Ishikawa (cell line): Measurements from ENCODE around the gene CCR8.

Source experiments
- CEBPB ChIP-seq: IDR thresholded peaks from 2 replicates; pipeline ENCODE4 v1.6.1; 2012
- CREB1 ChIP-seq: IDR thresholded peaks from 2 replicates; pipeline ENCODE4 v1.6.1; 2012; ENCODE audit warnings: low read depth
- EGR1 ChIP-seq: IDR thresholded peaks from 2 replicates; pipeline ENCODE4 v1.6.1; 2012
- EP300 ChIP-seq: IDR thresholded peaks from 2 replicates; pipeline ENCODE4 v1.6.1; 2012; ENCODE audit warnings: borderline replicate concordance
- FOXM1 ChIP-seq: IDR thresholded peaks from 2 replicates; pipeline ENCODE4 v1.6.1; 2012; ENCODE audit warnings: low read depth, borderline replicate concordance
- NFIC ChIP-seq: IDR thresholded peaks from 2 replicates; pipeline ENCODE4 v1.6.1; 2012
- RAD21 ChIP-seq: IDR thresholded peaks from 2 replicates; pipeline ENCODE4 v1.6.1; 2012; ENCODE audit warnings: low read depth
- TAF1 ChIP-seq: IDR thresholded peaks from 2 replicates; pipeline ENCODE4 v1.6.1; 2012; ENCODE audit warnings: low read depth, mild to moderate bottlenecking
- TCF12 ChIP-seq: IDR thresholded peaks from 2 replicates; pipeline ENCODE4 v1.6.1; 2012; ENCODE audit warnings: low read depth
- TEAD4 ChIP-seq: IDR thresholded peaks from 2 replicates; pipeline ENCODE4 v1.6.1; 2012
- YY1 ChIP-seq: IDR thresholded peaks from 2 replicates; pipeline ENCODE4 v1.6.1; 2012; ENCODE audit warnings: low read depth
- ZBTB7A ChIP-seq: IDR thresholded peaks from 2 replicates; pipeline ENCODE4 v1.6.1; 2012; ENCODE audit warnings: low read depth
- TF ChIP-seq, protein P1 (sequence below): IDR thresholded peaks from 2 replicates; pipeline ENCODE4 v1.6.1; 2012
- TF ChIP-seq, protein P2 (sequence below): IDR thresholded peaks from 2 replicates; pipeline ENCODE4 v1.6.1; 2012
- TF ChIP-seq, protein P3 (sequence below): IDR thresholded peaks from 2 replicates; pipeline ENCODE4 v1.6.1; 2012; ENCODE audit warnings: low read depth, mild to moderate bottlenecking

Gene CCR8

DNA sequence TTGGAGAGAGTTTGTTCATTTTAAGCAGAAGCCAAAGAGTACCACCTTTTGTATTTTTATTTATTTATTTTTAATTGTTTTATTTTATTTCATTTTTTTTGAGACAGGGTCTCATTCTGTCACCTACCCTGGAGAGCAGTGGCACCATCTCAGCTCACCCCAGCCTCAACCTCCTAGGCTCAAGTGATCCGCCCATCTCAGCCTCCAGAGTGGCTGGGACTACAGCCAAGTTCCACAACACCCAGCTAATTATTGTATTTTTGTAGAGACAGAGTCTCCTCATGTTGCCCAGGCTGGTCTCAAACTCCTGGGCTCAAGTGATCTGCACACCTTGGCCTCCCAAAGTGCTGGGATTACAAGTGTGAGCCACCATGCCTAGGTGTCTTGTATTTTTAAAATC, 9.6 kb downstream of the CCR8 start:
- TF ChIP-seq, protein P1, sequence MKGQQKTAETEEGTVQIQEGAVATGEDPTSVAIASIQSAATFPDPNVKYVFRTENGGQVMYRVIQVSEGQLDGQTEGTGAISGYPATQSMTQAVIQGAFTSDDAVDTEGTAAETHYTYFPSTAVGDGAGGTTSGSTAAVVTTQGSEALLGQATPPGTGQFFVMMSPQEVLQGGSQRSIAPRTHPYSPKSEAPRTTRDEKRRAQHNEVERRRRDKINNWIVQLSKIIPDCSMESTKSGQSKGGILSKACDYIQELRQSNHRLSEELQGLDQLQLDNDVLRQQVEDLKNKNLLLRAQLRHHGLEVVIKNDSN: no peak
- no peak for TF ChIP-seq CEBPB
- TF ChIP-seq, protein P2, sequence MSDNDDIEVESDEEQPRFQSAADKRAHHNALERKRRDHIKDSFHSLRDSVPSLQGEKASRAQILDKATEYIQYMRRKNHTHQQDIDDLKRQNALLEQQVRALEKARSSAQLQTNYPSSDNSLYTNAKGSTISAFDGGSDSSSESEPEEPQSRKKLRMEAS: no peak
- TF ChIP-seq TCF12: no peak
- TF ChIP-seq ZBTB7A: no peak
- no peak for TF ChIP-seq TEAD4
- no peak for TF ChIP-seq TAF1
- TF ChIP-seq, protein P3, sequence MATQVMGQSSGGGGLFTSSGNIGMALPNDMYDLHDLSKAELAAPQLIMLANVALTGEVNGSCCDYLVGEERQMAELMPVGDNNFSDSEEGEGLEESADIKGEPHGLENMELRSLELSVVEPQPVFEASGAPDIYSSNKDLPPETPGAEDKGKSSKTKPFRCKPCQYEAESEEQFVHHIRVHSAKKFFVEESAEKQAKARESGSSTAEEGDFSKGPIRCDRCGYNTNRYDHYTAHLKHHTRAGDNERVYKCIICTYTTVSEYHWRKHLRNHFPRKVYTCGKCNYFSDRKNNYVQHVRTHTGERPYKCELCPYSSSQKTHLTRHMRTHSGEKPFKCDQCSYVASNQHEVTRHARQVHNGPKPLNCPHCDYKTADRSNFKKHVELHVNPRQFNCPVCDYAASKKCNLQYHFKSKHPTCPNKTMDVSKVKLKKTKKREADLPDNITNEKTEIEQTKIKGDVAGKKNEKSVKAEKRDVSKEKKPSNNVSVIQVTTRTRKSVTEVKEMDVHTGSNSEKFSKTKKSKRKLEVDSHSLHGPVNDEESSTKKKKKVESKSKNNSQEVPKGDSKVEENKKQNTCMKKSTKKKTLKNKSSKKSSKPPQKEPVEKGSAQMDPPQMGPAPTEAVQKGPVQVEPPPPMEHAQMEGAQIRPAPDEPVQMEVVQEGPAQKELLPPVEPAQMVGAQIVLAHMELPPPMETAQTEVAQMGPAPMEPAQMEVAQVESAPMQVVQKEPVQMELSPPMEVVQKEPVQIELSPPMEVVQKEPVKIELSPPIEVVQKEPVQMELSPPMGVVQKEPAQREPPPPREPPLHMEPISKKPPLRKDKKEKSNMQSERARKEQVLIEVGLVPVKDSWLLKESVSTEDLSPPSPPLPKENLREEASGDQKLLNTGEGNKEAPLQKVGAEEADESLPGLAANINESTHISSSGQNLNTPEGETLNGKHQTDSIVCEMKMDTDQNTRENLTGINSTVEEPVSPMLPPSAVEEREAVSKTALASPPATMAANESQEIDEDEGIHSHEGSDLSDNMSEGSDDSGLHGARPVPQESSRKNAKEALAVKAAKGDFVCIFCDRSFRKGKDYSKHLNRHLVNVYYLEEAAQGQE: no peak
- no peak for TF ChIP-seq YY1
- TF ChIP-seq RAD21: no peak
- no peak for TF ChIP-seq CREB1
- no peak for TF ChIP-seq EP300
- no peak for TF ChIP-seq FOXM1
- TF ChIP-seq EGR1: no peak
- no peak for TF ChIP-seq NFIC

DNA sequence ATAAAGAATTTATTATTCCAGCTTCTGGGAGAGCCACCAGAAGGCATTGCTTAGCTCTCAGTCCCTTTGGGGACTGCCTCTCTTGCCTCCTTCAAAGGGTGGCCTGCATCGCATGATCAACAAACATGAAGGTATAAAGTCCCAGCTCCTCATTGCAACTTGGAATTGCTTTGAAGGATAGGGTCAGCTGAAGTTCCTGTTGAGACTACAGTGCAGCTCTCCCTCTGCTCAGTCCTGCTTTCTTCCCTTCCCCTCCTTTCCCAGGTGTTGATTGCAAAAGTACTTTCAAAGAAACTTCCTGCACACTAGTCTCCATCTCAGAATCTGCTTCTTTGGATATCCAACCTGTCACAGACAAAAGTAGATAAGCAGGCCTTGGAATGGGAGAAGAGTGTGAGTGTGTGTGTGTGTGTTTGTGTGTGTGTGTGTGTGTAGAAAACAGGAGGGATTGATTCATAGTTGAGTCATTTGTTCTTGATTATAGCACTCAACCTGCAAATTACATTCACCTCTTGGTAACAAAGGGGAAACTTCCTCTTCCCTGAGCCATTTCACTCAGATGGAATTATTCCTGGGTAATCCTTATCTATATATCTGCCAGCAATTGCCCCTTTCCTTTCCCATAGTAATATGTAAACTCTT, 13.7 kb downstream of the CCR8 start:
- TF ChIP-seq, protein P1: no peak
- TF ChIP-seq FOXM1 (no peak), EP300 (no peak), ZBTB7A (no peak), YY1 (no peak), TEAD4 (no peak), TCF12 (no peak), RAD21 (no peak), EGR1 (no peak), TAF1 (no peak), NFIC (no peak)
- TF ChIP-seq, protein P3: no peak
- TF ChIP-seq, protein P2: no peak

DNA sequence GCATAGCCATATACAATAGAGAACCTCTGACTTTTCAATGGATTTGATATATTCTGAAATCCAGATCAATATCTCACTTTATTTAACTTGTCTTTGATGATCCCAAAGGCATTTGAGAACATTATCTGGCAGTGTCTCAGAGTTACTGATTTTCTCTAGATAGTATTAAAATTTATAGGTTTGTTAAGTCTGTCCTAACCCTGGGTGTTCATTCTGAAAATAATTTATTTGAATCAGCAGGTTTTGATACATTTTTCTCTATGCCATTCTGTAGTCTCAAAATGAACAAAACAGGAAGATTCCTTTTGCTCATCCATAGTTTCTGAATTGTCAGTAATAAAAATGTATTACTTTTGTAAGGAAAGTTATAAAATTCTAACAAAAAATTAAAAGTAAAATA, 14.3 kb downstream of the CCR8 start:
- TF ChIP-seq EGR1: no peak
- TF ChIP-seq CREB1: no peak
- TF ChIP-seq, protein P3: no peak
- no peak for TF ChIP-seq TCF12
- TF ChIP-seq, protein P1: no peak
- no peak for TF ChIP-seq CEBPB
- TF ChIP-seq TEAD4: no peak
- TF ChIP-seq RAD21: no peak
- no peak for TF ChIP-seq TAF1

DNA sequence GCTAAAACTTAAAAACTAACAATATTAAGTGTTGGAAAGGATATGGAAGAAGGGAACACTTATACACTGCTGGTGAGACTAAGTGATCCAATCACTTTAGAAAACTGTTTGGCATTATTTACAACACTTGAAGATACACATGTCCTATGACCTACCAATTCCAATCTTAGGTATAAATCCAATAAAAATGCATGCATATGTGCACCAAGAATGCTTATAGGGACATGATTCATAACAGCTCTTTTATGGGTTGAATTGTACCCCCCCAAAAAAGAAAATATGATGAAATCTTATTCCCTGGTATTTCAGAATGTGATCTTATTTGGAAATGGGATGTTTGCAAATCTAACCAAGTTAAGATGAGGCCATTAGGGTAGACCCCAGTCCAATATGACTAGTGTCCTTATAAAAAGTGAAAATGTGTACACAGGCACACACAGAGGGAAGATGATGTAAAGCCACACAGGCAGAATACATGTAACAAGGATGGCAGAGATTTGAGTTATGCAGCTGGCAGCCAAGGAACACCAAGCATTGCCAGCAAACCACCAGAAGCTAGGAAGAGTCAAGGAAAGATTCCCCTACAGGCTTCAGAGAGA, 15.3 kb downstream of the CCR8 start:
- TF ChIP-seq, protein P3: no peak
- TF ChIP-seq TAF1: no peak
- TF ChIP-seq CEBPB: no peak
- no peak for TF ChIP-seq EP300
- no peak for TF ChIP-seq EGR1
